Measurements from ENCODE around the gene NCAM1. TPM values are rescaled to one million over a fixed set of nuclear protein-coding genes. Genes with fewer than 3 reads are reported as not detected.

NCAM1 gene
- total RNA-seq, 1 experiment from 2014 or later: 0.95 TPM

DNA sequence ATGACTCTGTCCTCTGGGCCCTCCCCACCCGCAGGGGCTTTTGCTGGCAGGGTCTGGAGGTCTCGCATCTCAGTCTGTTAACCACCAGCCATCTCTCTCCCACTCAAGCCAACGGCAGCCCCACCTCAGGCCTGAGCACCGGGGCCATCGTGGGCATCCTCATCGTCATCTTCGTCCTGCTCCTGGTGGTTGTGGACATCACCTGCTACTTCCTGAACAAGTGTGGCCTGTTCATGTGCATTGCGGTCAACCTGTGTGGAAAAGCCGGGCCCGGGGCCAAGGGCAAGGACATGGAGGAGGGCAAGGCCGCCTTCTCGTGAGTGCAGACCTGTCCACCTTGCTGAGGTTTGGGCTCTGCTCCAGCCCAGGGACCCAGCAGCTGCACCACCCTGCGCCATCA is 308.9 kb downstream of the NCAM1 start:
- intact Hi-C loops (cut with micrococcal nuclease; ENCODE audit: unreplicated experiment): no loop called here
- Mint-ChIP-seq H3K4me3 (ENCODE audit: unreplicated experiment) (no peak overlapping the region), H3K9me3 (ENCODE audit: unreplicated experiment) (no peaks in the 10 kb centered on the region), H3K27me3 (ENCODE audit: insufficient read depth, unreplicated experiment) (peaks cover 7% of the 10 kb centered on the region), H3K27ac (ENCODE audit: unreplicated experiment) (no peak overlapping the region), H3K36me3 (ENCODE audit: insufficient read depth, unreplicated experiment) (peaks cover 5% of the 10 kb centered on the region), H3K4me1 (ENCODE audit: low read depth, unreplicated experiment) (no peaks in the 10 kb centered on the region)
- DNase-seq: no peak
- POLR2A ChIA-PET: no interaction called here
- CTCF ChIA-PET: no interaction called here
- no peaks in the 10 kb centered on the region for H3K27me3 ChIP-seq (replicated peaks; ENCODE audit: control insufficient read depth, insufficient read depth, low read length)
- no peak overlapping the region for H3K4me3 ChIP-seq (ENCODE audit: low read depth, low read length)
- H3K36me3 ChIP-seq (ENCODE audit: control insufficient read depth, insufficient read depth, low read length): no peaks in the 10 kb centered on the region
- BruUV-seq (replicated peaks): no TSS peak
- H3K9me3 ChIP-seq: no peaks in the 10 kb centered on the region
- TF ChIP-seq, protein P1, sequence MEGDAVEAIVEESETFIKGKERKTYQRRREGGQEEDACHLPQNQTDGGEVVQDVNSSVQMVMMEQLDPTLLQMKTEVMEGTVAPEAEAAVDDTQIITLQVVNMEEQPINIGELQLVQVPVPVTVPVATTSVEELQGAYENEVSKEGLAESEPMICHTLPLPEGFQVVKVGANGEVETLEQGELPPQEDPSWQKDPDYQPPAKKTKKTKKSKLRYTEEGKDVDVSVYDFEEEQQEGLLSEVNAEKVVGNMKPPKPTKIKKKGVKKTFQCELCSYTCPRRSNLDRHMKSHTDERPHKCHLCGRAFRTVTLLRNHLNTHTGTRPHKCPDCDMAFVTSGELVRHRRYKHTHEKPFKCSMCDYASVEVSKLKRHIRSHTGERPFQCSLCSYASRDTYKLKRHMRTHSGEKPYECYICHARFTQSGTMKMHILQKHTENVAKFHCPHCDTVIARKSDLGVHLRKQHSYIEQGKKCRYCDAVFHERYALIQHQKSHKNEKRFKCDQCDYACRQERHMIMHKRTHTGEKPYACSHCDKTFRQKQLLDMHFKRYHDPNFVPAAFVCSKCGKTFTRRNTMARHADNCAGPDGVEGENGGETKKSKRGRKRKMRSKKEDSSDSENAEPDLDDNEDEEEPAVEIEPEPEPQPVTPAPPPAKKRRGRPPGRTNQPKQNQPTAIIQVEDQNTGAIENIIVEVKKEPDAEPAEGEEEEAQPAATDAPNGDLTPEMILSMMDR (IDR thresholded peaks at IDR 0.05; ENCODE audit: insufficient read depth in 1 of 2, low read depth in 1 of 2, low read length in 1 of 2, severe bottlenecking in 1 of 2, unreplicated experiment in 1 of 2): no peak
- no peaks in the 10 kb centered on the region for H3K4me1 ChIP-seq

DNA sequence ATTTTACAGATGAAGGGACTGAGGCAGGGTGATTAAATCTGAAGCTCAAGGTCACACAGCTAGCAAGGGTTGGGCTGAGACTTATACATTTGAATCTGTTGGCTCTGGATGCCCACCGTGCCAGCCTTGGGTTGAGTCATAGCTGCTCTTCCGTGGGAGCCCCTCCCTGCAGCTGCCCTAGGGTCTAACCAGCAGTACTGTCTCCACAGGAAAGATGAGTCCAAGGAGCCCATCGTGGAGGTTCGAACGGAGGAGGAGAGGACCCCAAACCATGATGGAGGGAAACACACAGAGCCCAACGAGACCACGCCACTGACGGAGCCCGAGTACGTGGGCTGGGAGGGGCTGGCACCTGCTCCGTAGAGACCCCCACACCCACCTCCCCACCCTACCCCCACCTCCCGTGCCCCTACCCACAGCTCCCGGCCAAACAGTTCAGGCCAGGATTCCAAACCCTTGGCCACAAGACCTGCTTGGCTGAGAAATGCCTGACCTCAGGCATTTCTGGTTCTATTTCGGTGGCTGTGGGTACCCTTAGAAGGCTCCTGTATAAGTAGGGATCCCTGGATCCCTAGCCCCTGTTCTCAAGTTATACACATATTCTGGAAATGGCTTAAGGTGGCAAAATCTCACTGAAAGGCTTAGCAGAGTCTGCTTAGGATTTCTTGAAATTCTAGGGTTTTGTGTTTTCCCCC is 310.5 kb downstream of the NCAM1 start:
- Histone ChIP-seq H3K4me1 (no peaks in the 10 kb centered on the region), H3K4me3 (ENCODE audit: low read depth, low read length) (no peak overlapping the region), H3K36me3 (ENCODE audit: control insufficient read depth, insufficient read depth, low read length) (no peaks in the 10 kb centered on the region), H3K9me3 (no peaks in the 10 kb centered on the region), H3K27me3 (replicated peaks; ENCODE audit: control insufficient read depth, insufficient read depth, low read length) (no peaks in the 10 kb centered on the region)
- H3K27ac Mint-ChIP-seq (ENCODE audit: unreplicated experiment): no peak overlapping the region
- H3K36me3 Mint-ChIP-seq (ENCODE audit: insufficient read depth, unreplicated experiment): peaks cover 5% of the 10 kb centered on the region
- H3K4me3 Mint-ChIP-seq (ENCODE audit: unreplicated experiment): no peak overlapping the region
- intact Hi-C loops (cut with micrococcal nuclease; ENCODE audit: unreplicated experiment): no loop called here
- CTCF ChIA-PET: interaction anchor here (0.6 kb wide), 1 partner anchor 456 kb away, joined by 3 read pairs; no protein-coding TSS in a partner anchor
- H3K4me1 Mint-ChIP-seq (ENCODE audit: low read depth, unreplicated experiment): no peaks in the 10 kb centered on the region
- no peaks in the 10 kb centered on the region for H3K9me3 Mint-ChIP-seq (ENCODE audit: unreplicated experiment)
- DNase-seq: no peak
- peaks cover 13% of the 10 kb centered on the region for H3K27me3 Mint-ChIP-seq (ENCODE audit: insufficient read depth, unreplicated experiment)
- no TSS peak for BruUV-seq (replicated peaks)
- POLR2A ChIA-PET: no interaction called here
- TF ChIP-seq, protein P1 (IDR thresholded peaks at IDR 0.05; ENCODE audit: insufficient read depth in 1 of 2, low read depth in 1 of 2, low read length in 1 of 2, severe bottlenecking in 1 of 2, unreplicated experiment in 1 of 2): no peak

DNA sequence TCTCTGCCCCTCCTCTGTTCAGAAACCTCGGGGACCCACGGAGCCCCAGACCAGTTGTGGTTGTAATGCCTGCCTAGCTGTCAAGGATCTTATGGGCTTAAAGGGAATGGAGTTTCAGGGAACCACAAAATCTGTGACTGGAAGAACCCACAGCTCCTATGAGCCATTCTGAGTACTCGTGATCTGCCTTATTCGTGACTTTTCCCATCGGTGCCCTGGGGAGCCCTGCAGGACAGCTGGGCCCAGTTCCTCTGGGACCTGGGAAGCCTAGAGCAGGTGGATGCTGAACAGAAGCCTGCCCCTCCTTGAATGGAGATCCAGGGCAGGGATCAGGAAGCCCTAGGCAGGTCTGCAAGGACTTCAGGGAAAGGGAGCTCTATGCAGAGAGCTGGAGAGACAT is 311.1 kb downstream of the NCAM1 start:
- H3K4me1 ChIP-seq: no peaks in the 10 kb centered on the region
- peaks cover 9% of the 10 kb centered on the region for H3K27me3 Mint-ChIP-seq (ENCODE audit: insufficient read depth, unreplicated experiment)
- TF ChIP-seq, protein P1 (IDR thresholded peaks at IDR 0.05; ENCODE audit: insufficient read depth in 1 of 2, low read depth in 1 of 2, low read length in 1 of 2, severe bottlenecking in 1 of 2, unreplicated experiment in 1 of 2): no peak
- no peak for DNase-seq
- H3K4me1 Mint-ChIP-seq (ENCODE audit: low read depth, unreplicated experiment): no peaks in the 10 kb centered on the region
- ChIA-PET CTCF (interaction anchor here (0.6 kb wide), 1 partner anchor 455 kb away, joined by 3 read pairs; no protein-coding TSS in a partner anchor), POLR2A (no interaction called here)
- intact Hi-C loops (cut with micrococcal nuclease; ENCODE audit: unreplicated experiment): no loop called here
- H3K36me3 ChIP-seq (ENCODE audit: control insufficient read depth, insufficient read depth, low read length): no peaks in the 10 kb centered on the region
- no peak overlapping the region for H3K27ac Mint-ChIP-seq (ENCODE audit: unreplicated experiment)
- H3K9me3 Mint-ChIP-seq (ENCODE audit: unreplicated experiment): no peaks in the 10 kb centered on the region
- no TSS peak for BruUV-seq (replicated peaks)
- no peak overlapping the region for H3K4me3 ChIP-seq (ENCODE audit: low read depth, low read length)
- H3K4me3 Mint-ChIP-seq (ENCODE audit: unreplicated experiment): no peak overlapping the region
- H3K36me3 Mint-ChIP-seq (ENCODE audit: insufficient read depth, unreplicated experiment): peaks cover 5% of the 10 kb centered on the region
- H3K9me3 ChIP-seq: no peaks in the 10 kb centered on the region
- H3K27me3 ChIP-seq (replicated peaks; ENCODE audit: control insufficient read depth, insufficient read depth, low read length): no peaks in the 10 kb centered on the region
